Measurements from ENCODE around the gene GSAP.

GRCh38 chr7:77313085-77313484, 103.1 kb downstream of the GSAP start:
- TF ChIP-seq, protein P1, sequence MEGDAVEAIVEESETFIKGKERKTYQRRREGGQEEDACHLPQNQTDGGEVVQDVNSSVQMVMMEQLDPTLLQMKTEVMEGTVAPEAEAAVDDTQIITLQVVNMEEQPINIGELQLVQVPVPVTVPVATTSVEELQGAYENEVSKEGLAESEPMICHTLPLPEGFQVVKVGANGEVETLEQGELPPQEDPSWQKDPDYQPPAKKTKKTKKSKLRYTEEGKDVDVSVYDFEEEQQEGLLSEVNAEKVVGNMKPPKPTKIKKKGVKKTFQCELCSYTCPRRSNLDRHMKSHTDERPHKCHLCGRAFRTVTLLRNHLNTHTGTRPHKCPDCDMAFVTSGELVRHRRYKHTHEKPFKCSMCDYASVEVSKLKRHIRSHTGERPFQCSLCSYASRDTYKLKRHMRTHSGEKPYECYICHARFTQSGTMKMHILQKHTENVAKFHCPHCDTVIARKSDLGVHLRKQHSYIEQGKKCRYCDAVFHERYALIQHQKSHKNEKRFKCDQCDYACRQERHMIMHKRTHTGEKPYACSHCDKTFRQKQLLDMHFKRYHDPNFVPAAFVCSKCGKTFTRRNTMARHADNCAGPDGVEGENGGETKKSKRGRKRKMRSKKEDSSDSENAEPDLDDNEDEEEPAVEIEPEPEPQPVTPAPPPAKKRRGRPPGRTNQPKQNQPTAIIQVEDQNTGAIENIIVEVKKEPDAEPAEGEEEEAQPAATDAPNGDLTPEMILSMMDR (IDR thresholded peaks at IDR 0.05), result no peak
- TF ChIP-seq GTF2I (CRISPR knock-in tag; conservative IDR thresholded peaks at IDR 0.05) (no peak), PRDM15 (CRISPR knock-in tag; IDR thresholded peaks at IDR 0.05) (no peak), USF1 (CRISPR knock-in tag; IDR thresholded peaks at IDR 0.05) (no peak), NR1H2 (CRISPR knock-in tag; IDR thresholded peaks at IDR 0.05) (no peak), ATF2 (CRISPR knock-in tag; IDR thresholded peaks at IDR 0.05; ENCODE audit: borderline replicate concordance, low read depth) (no peak)
- TF ChIP-seq, protein P2, sequence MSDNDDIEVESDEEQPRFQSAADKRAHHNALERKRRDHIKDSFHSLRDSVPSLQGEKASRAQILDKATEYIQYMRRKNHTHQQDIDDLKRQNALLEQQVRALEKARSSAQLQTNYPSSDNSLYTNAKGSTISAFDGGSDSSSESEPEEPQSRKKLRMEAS (CRISPR knock-in tag; IDR thresholded peaks at IDR 0.05), result no peak
